ENCODE measurements around the gene GAS7.

DNA sequence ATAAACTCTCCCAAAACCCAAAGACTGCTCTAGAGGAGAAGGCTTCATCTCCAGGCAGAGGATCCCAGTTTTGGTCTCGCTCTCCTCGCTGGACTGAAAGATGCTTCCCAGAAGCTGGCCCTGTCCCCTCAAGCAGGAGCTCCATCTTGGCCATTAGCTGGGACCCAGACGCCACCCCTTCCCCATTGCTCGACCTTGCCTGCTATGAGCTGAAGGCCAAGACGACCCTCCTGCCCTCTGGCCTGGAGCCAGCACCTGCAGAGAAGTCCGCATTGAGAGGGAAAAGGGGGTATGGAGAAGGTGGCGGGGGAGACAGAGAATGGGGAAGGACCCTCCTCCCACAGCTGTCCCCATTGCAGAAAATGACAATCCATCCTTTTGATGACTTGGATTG is 289.8 kb downstream of the GAS7 start:
- TF ChIP-seq REST (IDR thresholded peaks at IDR 0.05; ENCODE audit: unreplicated experiment) (no peak), EZH2 (IDR thresholded peaks at IDR 0.05; ENCODE audit: low read depth, unreplicated experiment) (no peak), POLR2AphosphoS5 (IDR thresholded peaks at IDR 0.05; ENCODE audit: low read depth) (no peak), EZH2phosphoT487 (IDR thresholded peaks at IDR 0.05; ENCODE audit: unreplicated experiment) (no peak)
- TF ChIP-seq, protein P1, sequence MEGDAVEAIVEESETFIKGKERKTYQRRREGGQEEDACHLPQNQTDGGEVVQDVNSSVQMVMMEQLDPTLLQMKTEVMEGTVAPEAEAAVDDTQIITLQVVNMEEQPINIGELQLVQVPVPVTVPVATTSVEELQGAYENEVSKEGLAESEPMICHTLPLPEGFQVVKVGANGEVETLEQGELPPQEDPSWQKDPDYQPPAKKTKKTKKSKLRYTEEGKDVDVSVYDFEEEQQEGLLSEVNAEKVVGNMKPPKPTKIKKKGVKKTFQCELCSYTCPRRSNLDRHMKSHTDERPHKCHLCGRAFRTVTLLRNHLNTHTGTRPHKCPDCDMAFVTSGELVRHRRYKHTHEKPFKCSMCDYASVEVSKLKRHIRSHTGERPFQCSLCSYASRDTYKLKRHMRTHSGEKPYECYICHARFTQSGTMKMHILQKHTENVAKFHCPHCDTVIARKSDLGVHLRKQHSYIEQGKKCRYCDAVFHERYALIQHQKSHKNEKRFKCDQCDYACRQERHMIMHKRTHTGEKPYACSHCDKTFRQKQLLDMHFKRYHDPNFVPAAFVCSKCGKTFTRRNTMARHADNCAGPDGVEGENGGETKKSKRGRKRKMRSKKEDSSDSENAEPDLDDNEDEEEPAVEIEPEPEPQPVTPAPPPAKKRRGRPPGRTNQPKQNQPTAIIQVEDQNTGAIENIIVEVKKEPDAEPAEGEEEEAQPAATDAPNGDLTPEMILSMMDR (conservative IDR thresholded peaks at IDR 0.05; ENCODE audit: low read depth in 2 of 2): no peak
